Activated naive CD4-positive, alpha-beta T cell treated with anti-CD3 and anti-CD28 coated beads, Interleukin-2, amount 50 U/mL, for 72 hours (primary cell): ENCODE measurements around the gene RD3L. TPM values are rescaled to one million over a fixed set of nuclear protein-coding genes. Genes with fewer than 3 reads are reported as not detected.
"Not testable (repeated sequence)": the region's sequence is repeated elsewhere in the genome, so short reads cannot be mapped to it uniquely, and the experiment has no call there.

Experiments used
- ATAC-seq, 2 donors: fragments of 150-1000 bp; cut with Tn5 transposase; 2 replicates each; pipeline ENCODE4 v1.10.0; 2021; ENCODE audit warnings: mild to moderate bottlenecking in 2 of 2, moderate library complexity in 2 of 2
- DNase-seq, 2 donors: peaks; one replicate each; pipeline ENCODE4 v3.0.0; 2021 to 2022; ENCODE audit warnings: low spot score in 2 of 2
- H3K27ac Mint-ChIP-seq, 2 donors: one replicate each; pipeline ENCODE4 v1.8.0; 2022; ENCODE audit warnings: mild to moderate bottlenecking in 2 of 2, mixed read lengths in 2 of 2
- H3K36me3 Mint-ChIP-seq, 2 donors: one replicate each; pipeline ENCODE4 v1.8.0; 2022; ENCODE audit warnings: mixed read lengths in 2 of 2
- H3K9me3 Mint-ChIP-seq, 2 donors: one replicate each; pipeline ENCODE4 v1.8.0; 2022; ENCODE audit warnings: mixed read lengths in 2 of 2
- total RNA-seq, 2 donors: library from RNA; stranded (reverse); gene quantifications; one replicate each; pipeline ENCODE4 v1.2.3, GENCODE V29; 2022

The RD3L gene
- total RNA-seq = not detected

DNA sequence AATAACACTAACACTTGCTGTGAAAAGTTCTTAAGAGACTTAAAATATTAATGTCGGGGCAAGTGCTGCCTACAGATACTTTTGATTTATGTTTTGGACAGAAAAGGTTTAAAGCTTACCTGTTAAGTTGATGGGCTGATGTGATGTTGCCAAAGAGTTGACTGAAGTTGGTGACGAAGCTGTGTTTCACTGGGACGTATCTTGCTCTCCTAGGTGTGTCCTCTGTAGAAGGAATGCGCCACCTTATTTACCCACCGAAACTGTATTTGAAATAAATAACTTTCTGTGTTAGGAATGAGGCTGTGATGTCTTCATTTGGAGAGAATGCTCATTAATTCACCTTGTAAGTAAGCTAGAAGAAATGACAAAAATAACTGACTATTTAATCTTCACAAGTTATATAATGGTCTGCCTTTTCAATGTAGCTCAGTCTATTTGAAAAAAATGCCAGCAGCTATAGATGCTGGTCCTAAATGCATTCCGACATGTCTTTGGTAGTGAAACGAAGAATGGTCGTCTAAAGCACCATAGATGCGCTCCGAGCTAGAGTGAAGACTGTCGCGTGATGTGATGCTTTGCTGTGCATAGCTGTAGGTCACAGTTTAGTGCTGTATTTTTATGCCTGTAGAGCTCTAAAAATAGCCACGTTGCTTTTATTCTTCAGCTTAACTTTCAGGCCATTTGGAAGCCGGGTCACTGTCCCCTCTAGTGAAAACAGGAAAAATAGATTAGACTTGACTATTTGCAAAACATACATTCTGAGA is at the start of gene RD3L:
Gene RD3L, minus strand, starts transcription at position 557 of the 764 bp plus-strand sequence. CDS start 834 bp downstream, outside the sequence.
- H3K27ac Mint-ChIP-seq = no peak within 1 kb of the TSS
- ATAC-seq (no peak), DNase-seq (no peak)
- no peaks in the 10 kb centered on the region for H3K36me3 Mint-ChIP-seq
- H3K9me3 Mint-ChIP-seq = peaks cover 0 to 4% of the 10 kb centered on the region in 2 donors

GRCh38 chr14:103989964-103990363 is 47.6 kb upstream of the RD3L start:
- Mint-ChIP-seq H3K27ac (no peak overlapping the region), H3K36me3 (peaks cover 0 to 11% of the 10 kb centered on the region in 2 donors), H3K9me3 (peaks cover 10 to 12% of the 10 kb centered on the region in 2 donors)
- DNase-seq (no peak), ATAC-seq (no peak)

GRCh38 chr14:103989034-103989433 is 46.7 kb upstream of the RD3L start:
- Mint-ChIP-seq H3K27ac (no peak overlapping the region), H3K9me3 (peaks cover 10 to 12% of the 10 kb centered on the region in 2 donors), H3K36me3 (peaks cover 0 to 11% of the 10 kb centered on the region in 2 donors)
- no peak for DNase-seq
- no peak for ATAC-seq

- peaks cover 2 to 4% of the 10 kb centered on the region in 2 donors for H3K9me3 Mint-ChIP-seq
- no peak for ATAC-seq
- H3K36me3 Mint-ChIP-seq = peaks cover 0 to 7% of the 10 kb centered on the region in 2 donors
- no peak overlapping the region for H3K27ac Mint-ChIP-seq
- DNase-seq = no peak
Measured at GRCh38 chr14:103984196-103984595, 41.9 kb upstream of the RD3L start.

DNA sequence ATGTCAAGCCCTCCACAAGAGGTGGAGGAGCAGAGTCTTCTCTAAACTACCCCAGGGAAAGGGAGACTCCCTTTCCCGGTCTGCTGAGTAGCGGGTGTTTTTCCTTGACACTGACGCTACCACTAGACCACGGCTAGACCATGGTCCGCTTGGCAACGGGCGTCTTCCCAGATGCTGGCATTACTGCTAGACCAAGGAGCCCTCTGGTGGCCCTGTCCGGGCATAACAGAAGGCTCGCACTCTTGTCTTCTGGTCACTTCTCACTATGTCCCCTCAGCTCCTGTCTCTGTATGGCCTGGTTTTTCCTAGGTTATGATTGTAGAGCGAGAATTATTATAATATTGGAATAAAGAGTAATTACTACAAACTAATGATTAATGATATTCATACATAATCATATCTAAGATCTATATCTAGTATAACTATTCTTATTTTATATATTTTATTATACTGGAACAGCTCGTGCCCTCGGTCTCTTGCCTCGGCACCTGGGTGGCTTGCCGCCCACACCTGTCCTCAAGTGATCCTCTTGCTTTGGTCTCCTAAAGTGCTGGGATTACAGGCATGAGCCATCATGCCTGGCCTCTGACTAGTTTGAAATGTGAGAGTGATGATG is 38.4 kb upstream of the RD3L start:
- H3K27ac Mint-ChIP-seq, ATAC-seq, DNase-seq, H3K9me3 Mint-ChIP-seq, H3K36me3 Mint-ChIP-seq: not testable (repeated sequence)

DNA sequence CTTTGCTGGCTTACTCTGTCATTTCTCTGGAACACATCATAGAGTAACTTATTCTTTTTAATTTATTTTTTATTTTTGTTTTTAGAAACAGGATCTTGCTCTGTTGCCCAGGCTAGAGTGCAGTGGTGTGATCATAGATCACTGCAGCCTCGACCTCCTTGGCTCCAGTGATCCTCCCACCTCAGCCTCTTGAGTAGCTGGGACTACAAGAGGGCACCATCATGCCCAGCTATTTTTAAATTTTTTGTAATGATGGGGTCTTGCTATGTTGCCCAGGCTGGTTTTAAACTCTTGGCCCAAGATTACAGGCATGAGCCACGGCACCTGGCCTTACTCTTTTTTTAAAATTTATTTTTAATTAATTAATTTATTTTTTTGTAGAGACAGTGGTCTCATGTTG is 32.2 kb upstream of the RD3L start:
- no peaks in the 10 kb centered on the region for H3K36me3 Mint-ChIP-seq
- no peaks in the 10 kb centered on the region for H3K9me3 Mint-ChIP-seq
- DNase-seq (no peak), ATAC-seq (no peak)
- no peak overlapping the region for H3K27ac Mint-ChIP-seq

- Mint-ChIP-seq H3K27ac (no peak overlapping the region), H3K9me3 (no peaks in the 10 kb centered on the region), H3K36me3 (no peaks in the 10 kb centered on the region)
- DNase-seq (no peak), ATAC-seq (no peak)
Measured at GRCh38 chr14:103973354-103973753, 31.0 kb upstream of the RD3L start.

DNA sequence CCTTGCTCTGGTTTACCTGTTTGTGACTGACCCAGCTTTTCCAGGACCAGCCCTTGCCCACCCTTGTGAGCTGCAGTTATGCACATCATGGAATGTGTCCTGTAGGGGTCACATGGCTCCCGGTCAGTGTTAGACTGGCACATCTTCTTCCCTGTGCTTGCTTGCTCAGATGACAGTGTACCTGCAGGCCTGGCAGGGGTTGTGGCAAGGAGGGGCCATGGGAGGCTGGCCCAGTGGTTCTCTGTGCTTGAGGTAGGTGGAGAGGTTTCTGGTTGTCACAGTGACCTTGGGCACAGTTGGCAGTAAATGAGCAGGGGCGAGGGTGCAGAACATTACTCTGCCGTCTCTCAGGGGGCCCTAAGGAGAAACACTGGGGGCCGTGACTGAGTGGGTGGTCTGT is 27.6 kb upstream of the RD3L start:
- DNase-seq (no peak), ATAC-seq (no peak)
- Mint-ChIP-seq H3K9me3 (no peaks in the 10 kb centered on the region), H3K36me3 (no peaks in the 10 kb centered on the region), H3K27ac (no peak overlapping the region)

DNA sequence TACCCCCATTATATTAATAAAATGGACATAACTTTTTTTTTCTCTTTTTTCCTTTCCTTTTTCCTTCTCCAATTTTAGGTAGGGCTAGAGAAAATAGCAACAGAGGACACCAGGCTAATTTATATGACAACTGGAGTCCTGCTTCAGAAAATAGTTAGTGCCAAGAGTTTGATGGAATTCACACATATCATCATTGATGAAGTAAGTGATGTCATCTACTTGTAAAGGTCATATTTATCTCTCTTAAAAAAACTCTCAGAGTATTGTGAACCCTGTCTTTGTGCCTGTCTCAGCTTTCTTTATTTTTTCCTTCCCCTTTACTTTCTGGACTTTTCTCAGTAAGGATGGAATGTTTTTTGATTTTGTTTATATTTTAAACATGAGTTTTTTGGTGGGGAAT is 24.3 kb upstream of the RD3L start:
- Mint-ChIP-seq H3K36me3 (no peaks in the 10 kb centered on the region), H3K27ac (peak overlapping the region in 1 of 2 donors; percentile 32), H3K9me3 (no peaks in the 10 kb centered on the region)
- DNase-seq (no peak), ATAC-seq (no peak)

DNA sequence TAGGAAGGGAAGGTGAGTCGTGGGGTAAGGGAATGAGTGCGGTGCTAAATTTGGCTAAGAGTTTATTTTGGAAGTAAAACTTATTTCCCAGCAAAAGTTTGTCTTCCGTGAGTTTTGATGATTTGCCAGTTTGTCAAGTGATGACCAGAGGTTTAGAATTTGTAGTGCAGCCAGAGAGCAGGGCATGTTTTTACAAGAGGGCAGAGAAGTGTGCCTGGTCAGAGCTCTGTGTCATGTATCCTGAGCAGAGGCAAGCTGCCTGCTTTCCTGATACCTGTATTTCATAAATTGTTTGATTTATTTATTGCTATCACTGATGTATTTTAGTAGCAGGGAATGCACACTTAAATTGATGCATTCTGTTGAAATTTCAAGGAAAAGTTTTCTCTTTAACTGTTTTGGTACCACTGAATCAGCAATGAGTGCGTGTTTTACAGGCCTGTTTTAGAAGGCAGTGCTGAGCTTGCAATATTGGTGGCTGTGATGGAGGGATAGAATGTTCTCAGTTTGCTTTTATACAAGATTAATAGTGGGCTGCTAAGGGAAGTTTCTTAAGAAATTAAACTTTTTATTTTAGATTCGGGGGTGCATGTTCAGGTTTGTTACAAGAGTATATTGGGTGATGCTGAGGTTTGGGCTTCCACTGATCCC is 19.7 kb upstream of the RD3L start:
- ATAC-seq (no peak), DNase-seq (no peak)
- H3K27ac Mint-ChIP-seq = no peak overlapping the region
- no peaks in the 10 kb centered on the region for H3K9me3 Mint-ChIP-seq
- H3K36me3 Mint-ChIP-seq = no peaks in the 10 kb centered on the region

GRCh38 chr14:103960457-103961055 is 18.2 kb upstream of the RD3L start:
- DNase-seq (no peak), ATAC-seq (no peak)
- no peaks in the 10 kb centered on the region for H3K9me3 Mint-ChIP-seq
- H3K27ac Mint-ChIP-seq = no peak overlapping the region
- H3K36me3 Mint-ChIP-seq = no peaks in the 10 kb centered on the region

- Mint-ChIP-seq H3K9me3 (peaks cover 0 to 4% of the 10 kb centered on the region in 2 donors), H3K27ac (no peak overlapping the region), H3K36me3 (no peaks in the 10 kb centered on the region)
- ATAC-seq = no peak
- DNase-seq = no peak
Measured at GRCh38 chr14:103949131-103949790, 6.9 kb upstream of the RD3L start.

- no peak for DNase-seq
- Mint-ChIP-seq H3K36me3 (no peaks in the 10 kb centered on the region), H3K27ac (no peak overlapping the region), H3K9me3 (peaks cover 0 to 4% of the 10 kb centered on the region in 2 donors)
- ATAC-seq = no peak
Measured at GRCh38 chr14:103948442-103948841, 6.1 kb upstream of the RD3L start.

DNA sequence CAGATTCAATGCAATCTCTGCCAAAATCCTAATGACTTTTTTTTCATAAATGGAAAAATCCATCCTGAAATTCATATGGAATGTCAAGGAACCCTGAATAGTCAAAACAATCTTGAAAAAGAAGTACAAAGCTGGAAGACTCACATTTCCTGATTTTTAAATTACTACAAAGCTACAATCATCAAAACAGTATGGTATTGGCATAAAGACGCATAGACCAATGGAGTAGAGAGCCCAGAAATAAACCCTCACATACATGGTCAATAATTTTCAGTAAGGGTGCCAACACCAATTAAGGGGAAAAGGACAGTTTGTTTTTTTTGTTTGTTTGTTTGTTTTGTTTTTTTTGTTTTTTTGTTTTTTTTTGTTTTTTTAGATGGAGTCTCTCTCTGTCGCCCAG is 4.6 kb upstream of the RD3L start:
- DNase-seq (no peak), ATAC-seq (no peak)
- no peaks in the 10 kb centered on the region for H3K36me3 Mint-ChIP-seq
- peaks cover 0 to 4% of the 10 kb centered on the region in 2 donors for H3K9me3 Mint-ChIP-seq
- H3K27ac Mint-ChIP-seq = no peak overlapping the region

DNA sequence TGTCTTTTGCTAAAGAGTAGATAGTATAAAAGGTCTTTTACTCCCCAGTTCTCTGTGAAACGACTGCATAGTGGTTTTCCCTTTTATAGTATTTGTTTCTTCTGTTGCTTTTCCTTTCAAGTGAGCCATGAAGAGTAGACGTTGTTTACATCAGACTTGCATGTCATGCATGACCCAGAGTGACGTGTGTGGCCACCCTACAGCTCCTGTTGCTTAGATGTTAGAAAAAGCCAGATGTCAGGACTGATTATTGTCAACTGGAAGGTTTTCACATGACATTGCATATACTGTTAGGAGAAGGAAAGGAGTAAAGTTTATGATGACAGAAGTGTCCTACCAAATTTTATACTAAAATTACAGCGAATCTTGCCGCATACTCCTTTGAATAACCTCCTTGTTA is 1.3 kb upstream of the RD3L start:
- H3K36me3 Mint-ChIP-seq = no peaks in the 10 kb centered on the region
- ATAC-seq (no peak), DNase-seq (no peak)
- H3K27ac Mint-ChIP-seq = no peak overlapping the region
- H3K9me3 Mint-ChIP-seq = peaks cover 0 to 4% of the 10 kb centered on the region in 2 donors

- ATAC-seq (no peak), DNase-seq (no peak)
- no peak overlapping the region for H3K27ac Mint-ChIP-seq
- no peaks in the 10 kb centered on the region for H3K9me3 Mint-ChIP-seq
- no peaks in the 10 kb centered on the region for H3K36me3 Mint-ChIP-seq
Measured at GRCh38 chr14:103941462-103941861, 867 bp downstream of the RD3L start.

DNA sequence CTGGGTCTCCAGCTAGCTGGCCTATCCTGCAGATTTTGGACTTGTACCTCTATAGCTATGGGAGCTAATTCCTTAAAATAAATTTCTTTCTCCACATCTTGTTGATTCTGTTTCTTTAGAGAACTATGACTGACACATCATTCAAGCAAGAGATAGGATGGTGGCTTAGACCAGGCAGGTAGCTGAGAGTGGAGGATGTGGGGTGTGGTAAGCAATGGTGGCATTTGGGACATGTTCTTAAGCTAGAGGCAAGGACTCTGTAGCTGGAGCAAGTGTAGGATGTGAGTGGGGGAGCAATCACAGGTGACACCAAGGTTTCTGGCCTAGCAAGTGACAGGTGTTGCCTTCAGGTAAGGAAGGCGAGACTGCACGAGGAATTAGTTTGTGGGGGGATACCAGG is 7.2 kb downstream of the RD3L start:
- DNase-seq (no peak), ATAC-seq (no peak)
- no peaks in the 10 kb centered on the region for H3K36me3 Mint-ChIP-seq
- H3K9me3 Mint-ChIP-seq = no peaks in the 10 kb centered on the region
- H3K27ac Mint-ChIP-seq = no peak overlapping the region
